Measurements from ENCODE around the gene CLEC18A.
A peak's percentile ranks its signal among the peaks of the same experiment; 100 is the strongest.

Gene CLEC18A

DNA sequence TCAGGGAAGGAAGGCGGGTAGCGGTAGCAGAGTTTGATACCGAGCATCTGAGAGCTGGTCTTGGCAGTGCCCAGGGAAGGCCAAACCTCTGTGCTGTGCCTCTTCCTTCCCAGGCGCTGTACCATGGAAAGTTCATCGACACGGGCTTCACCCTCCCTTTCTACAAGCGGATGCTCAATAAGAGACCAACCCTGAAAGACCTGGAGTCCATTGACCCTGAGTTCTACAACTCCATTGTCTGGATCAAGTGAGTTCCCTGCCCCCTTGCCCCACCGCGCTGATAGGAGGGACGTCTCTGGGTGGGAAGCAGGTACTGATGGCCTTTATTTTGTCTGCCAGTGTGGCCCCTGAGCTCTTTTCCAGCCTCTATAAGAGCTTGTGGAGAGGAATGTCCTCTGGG lies 15.4 kb upstream of the CLEC18A start:
- no peak overlapping the region for H3K4me3 ChIP-seq (ENCODE audit: low read length)
- no peak for DNase-seq (ENCODE audit: low read depth)
- TF ChIP-seq, protein P1, sequence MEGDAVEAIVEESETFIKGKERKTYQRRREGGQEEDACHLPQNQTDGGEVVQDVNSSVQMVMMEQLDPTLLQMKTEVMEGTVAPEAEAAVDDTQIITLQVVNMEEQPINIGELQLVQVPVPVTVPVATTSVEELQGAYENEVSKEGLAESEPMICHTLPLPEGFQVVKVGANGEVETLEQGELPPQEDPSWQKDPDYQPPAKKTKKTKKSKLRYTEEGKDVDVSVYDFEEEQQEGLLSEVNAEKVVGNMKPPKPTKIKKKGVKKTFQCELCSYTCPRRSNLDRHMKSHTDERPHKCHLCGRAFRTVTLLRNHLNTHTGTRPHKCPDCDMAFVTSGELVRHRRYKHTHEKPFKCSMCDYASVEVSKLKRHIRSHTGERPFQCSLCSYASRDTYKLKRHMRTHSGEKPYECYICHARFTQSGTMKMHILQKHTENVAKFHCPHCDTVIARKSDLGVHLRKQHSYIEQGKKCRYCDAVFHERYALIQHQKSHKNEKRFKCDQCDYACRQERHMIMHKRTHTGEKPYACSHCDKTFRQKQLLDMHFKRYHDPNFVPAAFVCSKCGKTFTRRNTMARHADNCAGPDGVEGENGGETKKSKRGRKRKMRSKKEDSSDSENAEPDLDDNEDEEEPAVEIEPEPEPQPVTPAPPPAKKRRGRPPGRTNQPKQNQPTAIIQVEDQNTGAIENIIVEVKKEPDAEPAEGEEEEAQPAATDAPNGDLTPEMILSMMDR (conservative IDR thresholded peaks at IDR 0.05; ENCODE audit: low read length), result no peak

DNA sequence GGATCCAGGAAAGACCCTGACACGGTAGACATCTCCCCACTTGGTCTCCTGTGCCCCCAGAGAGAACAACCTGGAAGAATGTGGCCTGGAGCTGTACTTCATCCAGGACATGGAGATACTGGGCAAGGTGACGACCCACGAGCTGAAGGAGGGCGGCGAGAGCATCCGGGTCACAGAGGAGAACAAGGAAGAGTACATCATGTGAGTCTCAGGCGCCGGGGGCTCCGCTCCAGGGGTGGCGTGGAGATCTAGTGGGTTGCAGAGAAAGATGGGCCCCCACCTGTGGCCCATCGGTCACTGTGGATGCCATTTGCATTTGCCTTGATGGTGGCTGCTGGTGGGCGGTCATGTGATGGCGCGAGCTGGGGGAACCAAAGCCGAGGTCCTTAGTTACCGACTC lies 14.9 kb upstream of the CLEC18A start:
- no peak for DNase-seq (ENCODE audit: low read depth)
- TF ChIP-seq, protein P1 (conservative IDR thresholded peaks at IDR 0.05; ENCODE audit: low read length), result no peak
- no peak overlapping the region for H3K4me3 ChIP-seq (ENCODE audit: low read length)

DNA sequence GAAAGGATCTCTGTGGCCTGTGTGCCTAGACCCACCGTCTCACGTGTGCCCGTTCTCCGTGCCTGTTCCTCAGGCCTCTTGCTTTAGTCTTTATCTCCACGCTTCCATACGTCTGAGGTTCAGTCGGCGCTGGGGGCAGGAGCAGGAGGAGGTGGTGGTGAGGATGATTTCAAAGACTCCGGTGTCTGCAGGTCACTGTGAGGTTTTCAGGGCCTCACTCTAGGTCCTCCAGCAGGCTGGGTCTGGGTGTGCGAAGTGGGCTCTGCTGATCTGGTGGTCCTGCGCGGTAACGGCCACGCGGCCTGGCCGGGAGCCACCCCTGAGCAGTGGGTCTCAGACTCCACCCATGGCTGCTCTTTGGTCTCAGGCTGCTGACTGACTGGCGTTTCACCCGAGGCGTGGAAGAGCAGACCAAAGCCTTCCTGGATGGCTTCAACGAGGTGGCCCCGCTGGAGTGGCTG lies 14.4 kb upstream of the CLEC18A start:
- no peak overlapping the region for H3K4me3 ChIP-seq (ENCODE audit: low read length)
- TF ChIP-seq, protein P1 (conservative IDR thresholded peaks at IDR 0.05; ENCODE audit: low read length), result no peak

DNA sequence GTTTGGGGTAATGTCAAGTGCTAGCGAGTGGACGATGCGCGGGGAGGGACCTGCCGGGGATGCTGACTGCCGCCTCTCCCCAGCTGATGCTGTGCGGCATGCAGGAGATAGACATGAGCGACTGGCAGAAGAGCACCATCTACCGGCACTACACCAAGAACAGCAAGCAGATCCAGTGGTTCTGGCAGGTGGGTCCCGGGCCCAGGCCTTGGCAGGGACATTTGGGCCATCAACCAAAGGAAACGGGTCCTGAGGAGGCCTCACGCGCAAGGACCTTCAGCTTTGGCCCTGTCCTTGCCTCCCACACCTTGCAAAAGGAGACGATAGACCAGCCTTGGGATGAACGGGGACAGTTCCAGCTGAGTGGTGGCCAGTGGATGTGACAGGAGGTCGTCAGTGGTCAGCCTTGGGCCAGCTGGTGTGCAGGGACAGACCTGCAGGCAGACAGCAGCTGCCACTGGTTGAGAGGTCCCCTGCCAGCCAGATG lies 13.6 kb upstream of the CLEC18A start:
- TF ChIP-seq, protein P1 (conservative IDR thresholded peaks at IDR 0.05; ENCODE audit: low read length), result peak; percentile 9; the same call in 1 of the 2 replicates
- no peak for DNase-seq (ENCODE audit: low read depth)
- no peak overlapping the region for H3K4me3 ChIP-seq (ENCODE audit: low read length)

More for the DNA sequence above, 14.4 kb upstream of the CLEC18A start:
- DNase-seq (ENCODE audit: low read depth), result no peak

DNA sequence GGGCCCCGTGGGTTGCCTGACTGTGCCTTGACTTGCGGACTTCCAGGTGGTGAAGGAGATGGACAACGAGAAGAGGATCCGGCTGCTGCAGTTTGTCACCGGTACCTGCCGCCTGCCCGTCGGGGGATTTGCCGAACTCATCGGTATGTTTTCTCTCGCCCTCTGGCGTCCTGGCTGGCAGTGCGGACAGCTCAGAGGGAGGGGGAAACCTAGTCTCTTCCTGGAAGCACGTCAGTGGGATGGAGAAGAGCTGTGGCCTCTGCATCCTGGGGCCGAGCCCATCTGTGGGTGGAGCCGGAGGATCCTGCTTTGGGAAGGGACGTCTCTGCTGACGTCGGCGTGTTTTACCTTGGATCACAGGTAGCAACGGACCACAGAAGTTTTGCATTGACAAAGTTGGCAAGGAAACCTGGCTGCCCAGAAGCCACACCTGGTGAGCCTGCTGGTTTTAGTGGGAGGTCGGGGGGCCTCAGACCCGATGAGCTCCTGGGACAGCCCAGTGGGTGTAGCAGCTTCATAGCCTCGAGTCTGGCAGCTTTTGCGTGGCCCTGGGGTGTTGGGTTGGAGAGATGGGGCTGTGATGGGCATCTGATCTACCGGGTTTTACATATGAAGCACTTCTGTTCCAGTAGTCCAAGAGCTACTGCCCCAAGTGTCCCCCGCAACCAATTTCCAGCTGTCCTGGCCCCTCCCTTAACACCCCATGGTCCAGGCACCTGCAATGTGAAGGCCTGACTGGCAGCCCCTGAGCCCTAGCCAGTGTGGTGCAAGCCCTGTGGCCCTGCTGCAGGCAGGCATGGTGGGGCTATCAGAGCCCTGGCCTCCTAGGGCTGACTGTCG lies 11.9 kb upstream of the CLEC18A start:
- no peak overlapping the region for H3K4me3 ChIP-seq (ENCODE audit: low read length)
- DNase-seq (ENCODE audit: low read depth), result no peak
- TF ChIP-seq, protein P1 (conservative IDR thresholded peaks at IDR 0.05; ENCODE audit: low read length), result no peak

DNA sequence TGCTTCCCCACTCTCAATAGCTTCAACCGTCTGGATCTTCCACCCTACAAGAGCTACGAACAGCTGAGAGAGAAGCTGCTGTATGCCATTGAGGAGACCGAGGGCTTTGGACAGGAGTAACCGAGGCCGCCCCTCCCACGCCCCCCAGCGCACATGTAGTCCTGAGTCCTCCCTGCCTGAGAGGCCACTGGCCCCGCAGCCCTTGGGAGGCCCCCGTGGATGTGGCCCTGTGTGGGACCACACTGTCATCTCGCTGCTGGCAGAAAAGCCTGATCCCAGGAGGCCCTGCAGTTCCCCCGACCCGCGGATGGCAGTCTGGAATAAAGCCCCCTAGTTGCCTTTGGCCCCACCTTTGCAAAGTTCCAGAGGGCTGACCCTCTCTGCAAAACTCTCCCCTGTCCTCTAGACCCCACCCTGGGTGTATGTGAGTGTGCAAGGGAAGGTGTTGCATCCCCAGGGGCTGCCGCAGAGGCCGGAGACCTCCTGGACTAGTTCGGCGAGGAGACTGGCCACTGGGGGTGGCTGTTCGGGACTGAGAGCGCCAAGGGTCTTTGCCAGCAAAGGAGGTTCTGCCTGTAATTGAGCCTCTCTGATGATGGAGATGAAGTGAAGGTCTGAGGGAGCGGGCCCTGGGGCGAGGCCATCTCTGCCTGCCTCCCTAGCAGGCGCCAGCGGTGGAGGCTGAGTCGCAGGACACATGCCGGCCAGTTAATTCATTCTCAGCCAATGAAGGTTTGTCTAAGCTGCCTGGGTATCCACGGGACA lies 11.1 kb upstream of the CLEC18A start:
- H3K4me3 ChIP-seq (ENCODE audit: low read length), result no peak overlapping the region
- no peak for DNase-seq (ENCODE audit: low read depth)
- TF ChIP-seq, protein P1 (conservative IDR thresholded peaks at IDR 0.05; ENCODE audit: low read length), result no peak

All from AG10803 (cell line).